ENCODE results near the gene XXYLT1.

XXYLT1 gene

DNA sequence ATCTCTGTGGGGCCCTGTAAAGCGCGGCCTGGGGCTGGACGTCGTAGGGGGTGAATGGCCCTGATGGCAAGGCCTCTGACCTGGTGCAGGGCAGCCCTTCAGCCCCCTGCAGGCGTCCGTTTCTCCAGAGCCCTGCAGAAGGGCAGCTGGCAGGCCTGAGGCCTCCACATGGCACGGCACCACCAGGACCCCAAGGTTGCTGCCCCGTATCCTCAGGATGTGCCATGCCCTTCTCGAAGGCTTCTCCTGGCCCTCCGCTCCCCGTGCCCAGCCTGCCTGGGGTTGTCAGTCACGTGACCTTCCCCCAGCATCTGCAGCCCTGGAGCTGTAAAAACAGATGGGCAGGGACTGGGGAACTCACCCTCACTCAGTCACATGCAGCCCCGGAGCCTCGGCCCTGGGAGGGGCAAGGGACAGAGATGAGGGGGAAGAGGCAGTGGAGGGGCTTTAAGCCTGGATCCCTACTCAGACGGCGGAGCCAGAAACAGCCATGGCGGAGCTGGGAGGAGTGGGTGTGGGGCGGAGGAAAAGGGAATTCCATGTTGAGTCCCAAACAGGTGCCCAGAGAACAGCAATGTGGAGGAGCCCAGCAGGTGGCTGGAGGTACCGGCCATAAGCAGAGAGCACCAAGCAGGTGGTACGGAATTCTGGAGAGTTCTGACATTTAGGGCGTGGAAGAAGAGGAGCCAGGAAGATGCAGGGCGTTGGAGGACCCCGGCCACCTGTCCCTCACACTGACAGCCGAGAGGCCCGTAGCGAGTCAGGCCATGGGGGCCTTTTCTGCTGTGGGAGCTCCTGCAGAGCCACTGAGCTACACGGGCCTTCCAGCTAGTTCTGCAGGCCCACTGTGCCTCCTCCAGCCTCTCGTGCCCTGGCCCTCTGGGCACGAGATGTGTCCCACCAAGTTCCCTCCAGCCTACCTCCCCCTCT is 193.1 kb downstream of the XXYLT1 start:
- Histone ChIP-seq H3K4me3 (ENCODE audit: low read length) (no peak overlapping the region), H3K36me3 (ENCODE audit: control insufficient read depth, low read length) (no peaks in the 10 kb centered on the region), H3F3A (ENCODE audit: control insufficient read depth, insufficient read depth) (no peaks in the 10 kb centered on the region), H3K9me2 (replicated peaks; ENCODE audit: control insufficient read depth, low read length) (no peaks in the 10 kb centered on the region), H3K4me1 (ENCODE audit: control insufficient read depth, low read length) (peaks cover 6% of the 10 kb centered on the region), H4K20me1 (ENCODE audit: control insufficient read depth, insufficient read depth, low read depth, low read length) (peaks cover 6% of the 10 kb centered on the region; the same call in 1 of the 2 replicates), H3K9me3 (ENCODE audit: control insufficient read depth, insufficient read depth, low read length) (no peaks in the 10 kb centered on the region), H3K27me3 (ENCODE audit: control insufficient read depth, low read length) (no peaks in the 10 kb centered on the region), H3K4me2 (ENCODE audit: low read length) (no peak overlapping the region), H3K79me2 (ENCODE audit: control insufficient read depth, low read length) (no peaks in the 10 kb centered on the region), H3K27ac (ENCODE audit: low read depth, low read length) (no peak overlapping the region)
- no peak for TF ChIP-seq EZH2phosphoT487 (IDR thresholded peaks at IDR 0.05; ENCODE audit: borderline replicate concordance, low read length)
- TF ChIP-seq, protein P1, sequence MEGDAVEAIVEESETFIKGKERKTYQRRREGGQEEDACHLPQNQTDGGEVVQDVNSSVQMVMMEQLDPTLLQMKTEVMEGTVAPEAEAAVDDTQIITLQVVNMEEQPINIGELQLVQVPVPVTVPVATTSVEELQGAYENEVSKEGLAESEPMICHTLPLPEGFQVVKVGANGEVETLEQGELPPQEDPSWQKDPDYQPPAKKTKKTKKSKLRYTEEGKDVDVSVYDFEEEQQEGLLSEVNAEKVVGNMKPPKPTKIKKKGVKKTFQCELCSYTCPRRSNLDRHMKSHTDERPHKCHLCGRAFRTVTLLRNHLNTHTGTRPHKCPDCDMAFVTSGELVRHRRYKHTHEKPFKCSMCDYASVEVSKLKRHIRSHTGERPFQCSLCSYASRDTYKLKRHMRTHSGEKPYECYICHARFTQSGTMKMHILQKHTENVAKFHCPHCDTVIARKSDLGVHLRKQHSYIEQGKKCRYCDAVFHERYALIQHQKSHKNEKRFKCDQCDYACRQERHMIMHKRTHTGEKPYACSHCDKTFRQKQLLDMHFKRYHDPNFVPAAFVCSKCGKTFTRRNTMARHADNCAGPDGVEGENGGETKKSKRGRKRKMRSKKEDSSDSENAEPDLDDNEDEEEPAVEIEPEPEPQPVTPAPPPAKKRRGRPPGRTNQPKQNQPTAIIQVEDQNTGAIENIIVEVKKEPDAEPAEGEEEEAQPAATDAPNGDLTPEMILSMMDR (IDR thresholded peaks at IDR 0.05; ENCODE audit: low read depth, low read length, poor library complexity, severe bottlenecking) = no peak

DNA sequence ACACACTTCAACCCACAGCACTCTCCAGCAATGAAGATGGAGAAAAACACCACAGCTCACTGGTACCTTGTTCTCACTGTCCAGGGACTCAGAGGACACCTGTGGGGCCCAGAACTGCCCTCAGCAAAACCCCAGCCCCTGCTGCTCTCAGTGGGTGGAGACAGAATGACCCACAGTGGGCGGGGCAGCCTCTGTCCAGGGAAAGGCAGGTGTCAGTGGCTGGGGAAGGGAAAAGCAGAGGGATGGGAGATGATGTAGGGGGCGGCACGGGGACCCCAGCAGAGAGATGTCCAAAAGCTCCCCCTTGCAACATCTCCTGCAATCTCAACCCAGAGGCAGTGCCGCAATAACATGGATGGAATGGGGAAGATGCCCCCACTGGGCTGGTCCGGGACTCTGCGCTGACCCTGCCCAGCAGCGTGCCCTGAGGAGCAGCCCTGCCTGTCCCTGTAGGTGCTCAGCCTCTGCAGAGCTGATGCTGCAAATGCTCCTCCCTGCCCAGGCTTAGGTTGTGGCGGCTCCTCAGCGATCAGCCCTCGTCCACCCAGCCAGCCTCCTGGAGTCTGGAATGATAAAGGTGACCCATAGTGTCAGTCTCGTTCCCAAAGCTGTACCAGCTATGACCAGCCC is 193.9 kb downstream of the XXYLT1 start:
- Histone ChIP-seq H3K27ac (ENCODE audit: low read depth, low read length) (no peak overlapping the region), H3F3A (ENCODE audit: control insufficient read depth, insufficient read depth) (no peaks in the 10 kb centered on the region), H3K79me2 (ENCODE audit: control insufficient read depth, low read length) (no peaks in the 10 kb centered on the region), H3K4me3 (ENCODE audit: low read length) (no peak overlapping the region), H3K4me2 (ENCODE audit: low read length) (no peak overlapping the region), H3K9me2 (replicated peaks; ENCODE audit: control insufficient read depth, low read length) (no peaks in the 10 kb centered on the region), H3K36me3 (ENCODE audit: control insufficient read depth, low read length) (no peaks in the 10 kb centered on the region), H3K27me3 (ENCODE audit: control insufficient read depth, low read length) (no peaks in the 10 kb centered on the region), H3K4me1 (ENCODE audit: control insufficient read depth, low read length) (peaks cover 6% of the 10 kb centered on the region), H3K9me3 (ENCODE audit: control insufficient read depth, insufficient read depth, low read length) (no peaks in the 10 kb centered on the region), H4K20me1 (ENCODE audit: control insufficient read depth, insufficient read depth, low read depth, low read length) (peaks cover 6% of the 10 kb centered on the region; the same call in 1 of the 2 replicates)
- no peak for TF ChIP-seq EZH2phosphoT487 (IDR thresholded peaks at IDR 0.05; ENCODE audit: borderline replicate concordance, low read length)
- TF ChIP-seq, protein P1 (IDR thresholded peaks at IDR 0.05; ENCODE audit: low read depth, low read length, poor library complexity, severe bottlenecking) = no peak

DNA sequence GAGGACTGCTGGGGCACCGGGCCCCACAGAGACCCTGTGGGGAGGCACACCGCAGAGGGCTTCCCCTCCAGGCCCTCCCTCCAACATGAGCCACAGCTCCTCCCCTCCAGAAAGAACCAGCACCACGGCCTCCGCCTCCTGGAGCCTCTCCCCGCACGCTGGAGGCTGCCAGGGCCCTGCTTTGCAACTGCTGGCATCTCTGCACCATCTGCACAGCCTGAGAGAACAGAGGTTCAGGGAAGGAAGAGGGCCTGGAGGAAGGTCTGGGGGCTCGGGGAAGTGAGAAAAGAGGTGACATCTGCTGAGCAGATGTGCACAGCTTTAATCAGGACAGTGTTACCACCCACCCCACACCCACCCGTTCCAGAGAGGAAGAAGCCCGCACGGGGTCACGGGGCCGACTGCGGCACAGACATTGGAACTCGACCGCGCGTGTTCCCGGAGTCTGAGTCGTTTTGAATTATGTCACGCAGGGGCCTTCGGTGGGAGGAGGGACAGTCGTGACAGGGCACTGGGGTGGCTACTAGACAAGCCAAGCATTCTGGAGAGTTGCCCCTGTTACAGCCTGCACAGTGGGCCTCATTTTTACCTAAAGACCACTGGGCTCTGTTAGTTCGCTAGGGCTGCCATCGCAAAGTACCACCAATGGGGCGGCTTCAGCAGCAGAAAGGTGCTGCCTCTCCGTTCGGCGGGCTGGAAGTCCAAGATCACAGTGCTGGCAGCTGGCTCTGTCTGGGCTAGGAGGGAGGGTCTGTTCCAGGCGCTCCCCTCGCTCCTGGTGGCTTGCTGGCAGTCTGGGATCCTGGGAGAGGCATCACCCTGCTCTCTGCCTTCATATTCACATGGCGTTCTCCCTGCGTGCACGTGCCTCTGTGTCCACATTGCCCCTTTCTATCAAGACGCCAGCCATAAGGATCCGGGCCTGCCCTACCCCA is 194.8 kb downstream of the XXYLT1 start:
- peaks cover 6% of the 10 kb centered on the region; the same call in 1 of the 2 replicates for H4K20me1 ChIP-seq (ENCODE audit: control insufficient read depth, insufficient read depth, low read depth, low read length)
- no peaks in the 10 kb centered on the region for H3K36me3 ChIP-seq (ENCODE audit: control insufficient read depth, low read length)
- no peak for TF ChIP-seq EZH2phosphoT487 (IDR thresholded peaks at IDR 0.05; ENCODE audit: borderline replicate concordance, low read length)
- TF ChIP-seq, protein P1 (IDR thresholded peaks at IDR 0.05; ENCODE audit: low read depth, low read length, poor library complexity, severe bottlenecking) = no peak
- H3K27me3 ChIP-seq (ENCODE audit: control insufficient read depth, low read length) = no peaks in the 10 kb centered on the region
- H3F3A ChIP-seq (ENCODE audit: control insufficient read depth, insufficient read depth) = no peaks in the 10 kb centered on the region
- H3K27ac ChIP-seq (ENCODE audit: low read depth, low read length) = no peak overlapping the region
- no peak overlapping the region for H3K4me3 ChIP-seq (ENCODE audit: low read length)
- no peaks in the 10 kb centered on the region for H3K9me2 ChIP-seq (replicated peaks; ENCODE audit: control insufficient read depth, low read length)
- H3K4me1 ChIP-seq (ENCODE audit: control insufficient read depth, low read length) = peaks cover 6% of the 10 kb centered on the region
- no peak overlapping the region for H3K4me2 ChIP-seq (ENCODE audit: low read length)
- no peaks in the 10 kb centered on the region for H3K79me2 ChIP-seq (ENCODE audit: control insufficient read depth, low read length)
- H3K9me3 ChIP-seq (ENCODE audit: control insufficient read depth, insufficient read depth, low read length) = no peaks in the 10 kb centered on the region

Data from DOHH2 (cell line).